ENCODE results near the gene ST6GALNAC1.

The ST6GALNAC1 gene

GRCh38 chr17:76579281-76579680, 64.3 kb downstream of the ST6GALNAC1 start:
- no peak overlapping the region for H3K4me3 ChIP-seq (ENCODE audit: low read depth, low read length)
- no peak for TF ChIP-seq CTCF (IDR thresholded peaks at IDR 0.05; ENCODE audit: borderline replicate concordance, insufficient read depth, low read depth, low read length)

GRCh38 chr17:76578376-76578775, 65.2 kb downstream of the ST6GALNAC1 start:
- no peak for TF ChIP-seq CTCF (IDR thresholded peaks at IDR 0.05; ENCODE audit: borderline replicate concordance, insufficient read depth, low read depth, low read length)
- H3K4me3 ChIP-seq (ENCODE audit: low read depth, low read length), result no peak overlapping the region

DNA sequence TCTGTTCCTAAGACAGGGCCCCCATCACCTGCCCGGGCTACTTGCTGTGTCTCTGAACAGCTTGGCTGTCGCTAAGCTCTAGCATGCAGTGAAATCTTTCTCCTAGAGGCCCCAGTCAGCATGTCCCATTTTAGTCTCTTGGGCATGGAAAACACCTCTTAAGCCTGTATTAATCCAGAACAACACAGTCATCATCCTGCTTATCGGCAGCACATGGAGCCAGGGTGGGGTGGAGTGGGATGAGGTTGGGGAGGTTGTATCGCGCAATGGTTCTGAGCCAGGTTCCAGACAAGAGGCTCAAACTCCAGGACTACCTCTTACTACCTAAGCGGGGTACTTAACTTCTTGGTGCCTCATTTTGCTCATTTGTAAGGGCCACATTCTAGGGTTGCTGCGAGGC, 65.7 kb downstream of the ST6GALNAC1 start:
- no peak for TF ChIP-seq CTCF (IDR thresholded peaks at IDR 0.05; ENCODE audit: borderline replicate concordance, insufficient read depth, low read depth, low read length)

GRCh38 chr17:76576189-76576588, 67.4 kb downstream of the ST6GALNAC1 start:
- no peak for TF ChIP-seq CTCF (IDR thresholded peaks at IDR 0.05; ENCODE audit: borderline replicate concordance, insufficient read depth, low read depth, low read length)
- no peak overlapping the region for H3K4me3 ChIP-seq (ENCODE audit: low read depth, low read length)

More for the DNA sequence above, 65.7 kb downstream of the ST6GALNAC1 start:
- no peak overlapping the region for H3K4me3 ChIP-seq (ENCODE audit: low read depth, low read length)

DNA sequence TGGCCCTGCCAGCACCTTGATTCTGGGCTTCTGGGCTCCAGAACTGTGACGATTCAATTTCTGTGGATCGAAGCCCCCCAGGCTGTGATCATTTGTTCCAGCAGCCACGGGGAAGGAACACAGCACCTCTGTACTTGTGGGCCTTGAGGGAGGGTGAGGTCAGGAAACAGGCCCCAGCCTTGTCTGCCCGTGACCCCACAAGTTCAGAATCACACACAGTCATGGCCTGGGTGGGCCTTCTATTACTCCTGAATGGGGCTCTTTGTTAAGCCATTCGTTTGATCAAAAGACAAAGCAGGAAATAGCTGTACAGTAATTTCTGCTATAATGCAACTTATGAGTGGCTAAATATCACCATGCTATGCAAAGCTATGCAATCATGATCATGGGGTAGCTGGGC, 68.0 kb downstream of the ST6GALNAC1 start:
- H3K4me3 ChIP-seq (ENCODE audit: low read depth, low read length), result no peak overlapping the region
- no peak for TF ChIP-seq CTCF (IDR thresholded peaks at IDR 0.05; ENCODE audit: borderline replicate concordance, insufficient read depth, low read depth, low read length)
